IPS DF 6.9 (cell line): Measurements from ENCODE around the gene PCDHB6.
"Not testable (repeated sequence)": the region's sequence is repeated elsewhere in the genome, so short reads cannot be mapped to it uniquely, and the experiment has no call there.

Experiments
- DNase-seq: peaks from one replicate; pipeline ENCODE4 v3.0.0-alpha.2; 2013; ENCODE audit warnings: low read depth, low spot score
- H3K27ac ChIP-seq: one replicate; pipeline ENCODE4 v1.5.1; 2013; ENCODE audit warnings: low read length, control low read depth
- H3K27me3 ChIP-seq: 2 replicates; pipeline ENCODE4 v1.6.1; 2013; ENCODE audit warnings: mild to moderate bottlenecking, low read length; ENCODE audit not compliant: control insufficient read depth, insufficient read depth
- H3K36me3 ChIP-seq: 2 replicates; pipeline ENCODE4 v1.6.1; 2013; ENCODE audit warnings: low read length; ENCODE audit not compliant: control insufficient read depth, insufficient read depth
- H3K4me1 ChIP-seq: 2 replicates; pipeline ENCODE4 v1.6.1; 2013; ENCODE audit warnings: low read length; ENCODE audit not compliant: control insufficient read depth, insufficient read depth
- H3K4me3 ChIP-seq: 2 replicates; pipeline ENCODE4 v1.5.1; 2013; ENCODE audit warnings: mild to moderate bottlenecking, low read length
- H3K9me3 ChIP-seq: 2 replicates; pipeline ENCODE4 v1.6.1; 2013; ENCODE audit warnings: low read length, inconsistent platforms; ENCODE audit not compliant: control insufficient read depth, insufficient read depth
- WGBS: extraction: QIAGEN DNeasy Blood & Tissue Kit; methylation state at CpG from one replicate; pipeline ENCODE4 v1.1.7; 2013; ENCODE audit warnings: mixed read lengths, missing lambda C conversion rate; ENCODE audit not compliant: insufficient read length, insufficient coverage; 5-methylcytosine and 5-hydroxymethylcytosine counted together

PCDHB6 gene

GRCh38 chr5:141149812-141150211 lies at the start of gene PCDHB6:
Gene PCDHB6, plus strand, starts transcription at chr5:141150057. Its CDS starts 201 bp downstream, at chr5:141150258.
- Histone ChIP-seq H3K9me3 (no peaks in the 10 kb centered on the region), H3K4me1 (no peaks in the 10 kb centered on the region), H3K36me3 (no peaks in the 10 kb centered on the region), H3K27ac (no peak within 1 kb of the TSS), H3K4me3 (no peak within 1 kb of the TSS), H3K27me3 (no peaks in the 10 kb centered on the region)
- no CpG with 5 or more reads among the region's 18 CpGs for WGBS
- DNase-seq: no peak

GRCh38 chr5:141100243-141100805 lies 49.5 kb upstream of the PCDHB6 start, which contains the start of gene PCDHB3:
Gene PCDHB3, plus strand, starts transcription at chr5:141100473. Its CDS starts 177 bp downstream, at chr5:141100650.
- Histone ChIP-seq H3K27ac (no peak within 1 kb of the TSS), H3K9me3 (no peaks in the 10 kb centered on the region), H3K4me1 (no peaks in the 10 kb centered on the region), H3K4me3 (no peak within 1 kb of the TSS), H3K27me3 (no peaks in the 10 kb centered on the region), H3K36me3 (no peaks in the 10 kb centered on the region)
- WGBS: no CpG with 5 or more reads among the region's 19 CpGs
- DNase-seq: peak; percentile 86

GRCh38 chr5:141101059-141101458 lies 48.8 kb upstream of the PCDHB6 start:
- WGBS: no CpG with 5 or more reads among the region's 20 CpGs
- Histone ChIP-seq H3K27me3 (no peaks in the 10 kb centered on the region), H3K9me3 (no peaks in the 10 kb centered on the region), H3K4me1 (no peaks in the 10 kb centered on the region), H3K4me3 (no peak overlapping the region), H3K27ac (no peak overlapping the region), H3K36me3 (no peaks in the 10 kb centered on the region)
- DNase-seq: no peak

DNA sequence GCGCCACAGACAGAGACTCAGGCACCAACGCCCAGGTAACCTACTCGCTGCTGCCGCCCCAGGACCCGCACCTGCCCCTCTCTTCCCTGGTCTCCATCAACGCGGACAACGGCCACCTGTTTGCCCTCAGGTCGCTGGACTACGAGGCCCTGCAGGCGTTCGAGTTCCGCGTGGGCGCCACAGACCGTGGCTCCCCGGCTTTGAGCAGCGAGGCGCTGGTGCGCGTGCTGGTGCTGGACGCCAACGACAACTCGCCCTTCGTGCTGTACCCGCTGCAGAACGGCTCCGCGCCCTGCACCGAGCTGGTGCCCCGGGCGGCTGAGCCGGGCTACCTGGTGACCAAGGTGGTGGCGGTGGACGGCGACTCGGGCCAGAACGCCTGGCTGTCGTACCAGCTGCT lies 47.8 kb upstream of the PCDHB6 start:
- not testable (repeated sequence) for H3K4me3 ChIP-seq, H3K36me3 ChIP-seq, H3K4me1 ChIP-seq, DNase-seq, H3K9me3 ChIP-seq, H3K27ac ChIP-seq, H3K27me3 ChIP-seq
- no CpG with 5 or more reads among the region's 39 CpGs for WGBS

GRCh38 chr5:141102471-141102870 lies 47.4 kb upstream of the PCDHB6 start:
- not testable (repeated sequence) for H3K9me3 ChIP-seq, H3K27ac ChIP-seq, H3K4me1 ChIP-seq, H3K27me3 ChIP-seq, H3K4me3 ChIP-seq, H3K36me3 ChIP-seq, DNase-seq
- WGBS: no CpG with 5 or more reads among the region's 38 CpGs

- no CpG with 5 or more reads among the region's 2 CpGs for WGBS
- no peaks in the 10 kb centered on the region for H3K36me3 ChIP-seq
Observed at GRCh38 chr5:141105350-141105749, 44.5 kb upstream of the PCDHB6 start.

DNA sequence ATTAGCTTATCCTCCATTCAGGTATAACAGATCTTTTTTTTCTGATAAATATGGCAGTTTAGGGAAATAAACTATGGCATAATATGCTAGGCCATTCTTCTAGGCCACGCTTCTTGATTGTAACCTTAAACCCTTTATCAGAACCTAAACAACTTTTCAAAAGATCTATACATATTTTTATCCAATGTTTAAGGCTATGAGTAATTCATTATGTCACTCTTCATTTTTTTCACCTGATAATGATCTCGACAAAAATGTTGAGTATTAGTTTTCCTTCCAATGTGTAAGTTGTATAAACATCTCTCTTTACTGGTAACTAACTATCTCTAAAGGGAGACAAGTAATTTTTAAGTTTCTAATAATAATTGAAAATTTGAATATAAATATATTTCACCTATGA lies 30.6 kb upstream of the PCDHB6 start:
- no peaks in the 10 kb centered on the region for H3K9me3 ChIP-seq
- no peak overlapping the region for H3K27ac ChIP-seq
- H3K36me3 ChIP-seq: no peaks in the 10 kb centered on the region
- H3K4me3 ChIP-seq: no peak overlapping the region
- DNase-seq: no peak
- WGBS: no CpG with 5 or more reads among the region's 2 CpGs
- no peaks in the 10 kb centered on the region for H3K27me3 ChIP-seq
- no peaks in the 10 kb centered on the region for H3K4me1 ChIP-seq

More at GRCh38 chr5:141105350-141105749, 44.5 kb upstream of the PCDHB6 start:
- H3K27ac ChIP-seq: no peak overlapping the region
- no peak for DNase-seq
- H3K4me1 ChIP-seq: no peaks in the 10 kb centered on the region
- no peaks in the 10 kb centered on the region for H3K27me3 ChIP-seq
- H3K9me3 ChIP-seq: no peaks in the 10 kb centered on the region
- H3K4me3 ChIP-seq: no peak overlapping the region

DNA sequence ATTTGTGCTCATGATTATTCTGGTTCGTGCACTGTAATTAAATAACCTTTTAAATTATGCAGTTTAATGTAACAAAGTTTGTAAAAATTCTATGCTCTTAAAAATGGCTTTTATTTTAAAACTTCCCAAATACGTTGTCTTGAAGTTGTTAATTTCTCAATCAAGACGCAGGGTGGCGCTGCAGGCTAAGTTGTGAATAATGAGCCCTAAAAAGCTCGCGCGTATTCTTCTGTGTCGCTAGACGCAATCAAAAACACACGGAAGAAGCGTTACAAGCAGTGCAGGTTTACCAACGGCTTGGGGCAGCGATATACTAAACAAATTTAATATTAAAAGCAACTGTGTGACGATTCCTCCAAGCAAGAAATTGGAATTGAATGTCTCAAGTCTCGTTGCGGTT lies 28.3 kb upstream of the PCDHB6 start, which contains the start of gene PCDHB4:
Gene PCDHB4, plus strand, starts transcription at position 256 of the 400 bp plus-strand sequence. CDS start 181 bp downstream, outside the sequence.
- Histone ChIP-seq H3K4me3 (no peak within 1 kb of the TSS), H3K27ac (no peak within 1 kb of the TSS), H3K36me3 (no peaks in the 10 kb centered on the region), H3K9me3 (no peaks in the 10 kb centered on the region), H3K4me1 (no peaks in the 10 kb centered on the region), H3K27me3 (no peaks in the 10 kb centered on the region)
- peak; percentile 48 for DNase-seq
- WGBS: no CpG with 5 or more reads among the region's 16 CpGs

DNA sequence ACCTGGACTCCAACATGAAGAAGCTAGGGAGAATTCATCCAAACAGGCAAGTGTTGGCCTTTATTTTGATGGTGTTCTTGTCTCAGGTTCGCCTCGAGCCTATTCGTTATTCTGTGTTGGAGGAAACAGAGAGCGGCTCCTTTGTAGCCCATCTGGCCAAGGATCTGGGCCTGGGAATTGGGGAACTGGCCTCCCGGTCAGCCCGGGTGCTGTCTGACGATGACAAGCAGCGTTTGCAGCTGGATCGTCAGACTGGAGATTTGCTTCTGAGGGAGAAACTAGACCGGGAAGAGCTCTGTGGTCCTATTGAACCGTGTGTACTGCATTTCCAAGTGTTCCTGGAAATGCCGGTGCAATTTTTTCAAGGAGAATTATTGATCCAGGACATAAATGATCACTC lies 27.9 kb upstream of the PCDHB6 start:
- H3K27me3 ChIP-seq: no peaks in the 10 kb centered on the region
- no CpG with 5 or more reads among the region's 12 CpGs for WGBS

GRCh38 chr5:141123396-141124135 lies 26.3 kb upstream of the PCDHB6 start:
- no CpG with 5 or more reads among the region's 73 CpGs for WGBS
- not testable (repeated sequence) for H3K9me3 ChIP-seq, H3K27ac ChIP-seq

More for the DNA sequence above, 27.9 kb upstream of the PCDHB6 start:
- no peaks in the 10 kb centered on the region for H3K4me1 ChIP-seq
- H3K27ac ChIP-seq: no peak overlapping the region
- DNase-seq: no peak
- no peaks in the 10 kb centered on the region for H3K9me3 ChIP-seq
- no peaks in the 10 kb centered on the region for H3K36me3 ChIP-seq
- H3K4me3 ChIP-seq: no peak overlapping the region

More at GRCh38 chr5:141123396-141124135, 26.3 kb upstream of the PCDHB6 start:
- DNase-seq, H3K36me3 ChIP-seq, H3K27me3 ChIP-seq, H3K4me3 ChIP-seq, H3K4me1 ChIP-seq: not testable (repeated sequence)
